Adipocyte (in vitro differentiated cells): Measurements from ENCODE around the gene SLC7A4.

Experiments
- DNase-seq: peaks from one replicate; pipeline ENCODE4 v3.0.0-alpha.2; 2015; ENCODE audit warnings: low read depth
- H3K27me3 ChIP-seq: replicated peaks from 2 replicates; pipeline ENCODE4 v1.7.0; 2013; ENCODE audit warnings: mild to moderate bottlenecking, low read length, moderate library complexity; ENCODE audit not compliant: control insufficient read depth, insufficient read depth
- H3K36me3 ChIP-seq: 2 replicates; pipeline ENCODE4 v1.7.0; 2013; ENCODE audit warnings: low read length, mild to moderate bottlenecking, moderate library complexity; ENCODE audit not compliant: control insufficient read depth, insufficient read depth, severe bottlenecking
- H3K4me1 ChIP-seq: 2 replicates; pipeline ENCODE4 v1.7.0; 2013; ENCODE audit warnings: mild to moderate bottlenecking, low read length, moderate library complexity; ENCODE audit not compliant: control insufficient read depth, insufficient read depth
- H3K4me3 ChIP-seq: 2 replicates; pipeline ENCODE4 v1.7.0; 2013; ENCODE audit warnings: mild to moderate bottlenecking, low read length, moderate library complexity
- H3K9ac ChIP-seq: 2 replicates; pipeline ENCODE4 v1.7.0; 2013; ENCODE audit warnings: mild to moderate bottlenecking, low read length, moderate library complexity
- H3K9me3 ChIP-seq: 2 replicates; pipeline ENCODE4 v1.7.0; 2013; ENCODE audit warnings: mild to moderate bottlenecking, low read length, moderate library complexity; ENCODE audit not compliant: control insufficient read depth

The SLC7A4 gene

DNA sequence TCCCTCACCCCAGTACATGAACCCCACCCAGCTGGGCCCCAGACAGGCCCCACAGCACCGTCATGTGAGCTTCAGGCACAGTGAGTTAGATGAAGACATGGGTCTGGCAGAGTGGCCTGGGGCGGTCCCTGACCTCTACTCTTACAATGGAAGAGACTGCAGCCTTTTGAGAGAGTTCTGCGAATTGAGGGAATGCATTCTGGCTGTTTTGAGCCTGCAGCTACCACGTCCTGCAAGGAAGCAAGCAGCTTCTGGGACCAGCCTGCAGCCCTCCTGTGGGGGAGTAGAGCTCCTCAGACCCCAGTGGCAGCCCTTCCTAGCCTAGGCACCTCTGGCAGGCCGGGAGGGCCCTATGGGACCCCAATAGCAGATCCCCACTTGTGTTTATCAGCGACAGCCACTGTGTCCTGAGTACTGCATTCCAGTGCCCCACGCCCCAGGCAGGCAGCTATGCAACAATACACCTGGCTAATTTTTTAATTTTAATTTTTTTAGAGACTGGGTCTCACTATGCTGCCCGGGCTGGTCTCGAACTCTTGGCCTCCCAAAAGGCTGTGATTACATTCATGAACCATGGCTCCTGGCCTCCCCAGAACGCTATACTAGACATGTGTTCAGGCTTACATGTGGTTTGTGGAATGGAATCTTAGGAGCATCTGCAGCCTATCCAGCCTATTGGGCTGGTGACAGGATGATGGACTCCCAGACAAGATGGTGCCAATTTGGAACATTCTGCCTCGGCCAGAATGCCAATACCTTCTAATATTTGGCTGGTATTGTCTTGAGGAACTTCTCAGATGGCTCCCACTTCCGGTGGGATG is 717 bp upstream of the SLC7A4 start:
- no peak overlapping the region for H3K9ac ChIP-seq
- H3K4me3 ChIP-seq, result peak overlapping the region; percentile 26
- H3K27me3 ChIP-seq, result peaks cover 30% of the 10 kb centered on the region
- no peak for DNase-seq
- no peaks in the 10 kb centered on the region for H3K9me3 ChIP-seq
- no peaks in the 10 kb centered on the region for H3K36me3 ChIP-seq
- H3K4me1 ChIP-seq, result peaks cover 37% of the 10 kb centered on the region

DNA sequence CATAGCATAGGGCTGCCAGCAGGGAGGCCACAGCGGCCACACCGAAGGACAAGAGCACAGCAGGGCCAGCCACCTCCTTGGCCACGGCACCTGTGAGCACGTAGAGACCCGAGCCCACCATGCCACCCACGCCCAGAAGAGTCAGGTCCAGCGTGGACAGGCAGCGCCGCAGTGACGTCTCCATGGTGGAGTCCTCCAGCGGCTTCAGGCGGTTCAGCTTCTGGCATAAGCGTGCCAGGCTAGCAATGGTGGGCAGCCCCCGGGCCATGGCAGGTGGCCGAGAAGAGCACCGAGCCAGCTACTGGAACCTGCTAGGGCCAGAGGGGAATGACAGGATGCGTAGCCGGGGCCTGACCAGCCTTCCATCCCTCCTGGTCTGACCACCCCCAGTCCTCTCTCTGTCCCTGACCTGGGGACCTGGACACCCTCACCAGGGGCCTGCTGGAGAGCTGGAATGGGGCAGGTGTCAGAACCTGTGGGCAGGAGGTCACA is 770 bp downstream of the SLC7A4 start:
- peaks cover 29% of the 10 kb centered on the region for H3K4me1 ChIP-seq
- no peak overlapping the region for H3K4me3 ChIP-seq
- H3K9ac ChIP-seq, result no peak overlapping the region
- H3K36me3 ChIP-seq, result no peaks in the 10 kb centered on the region
- no peak for DNase-seq
- no peaks in the 10 kb centered on the region for H3K9me3 ChIP-seq
- H3K27me3 ChIP-seq, result peaks cover 38% of the 10 kb centered on the region

- no peak overlapping the region for H3K4me3 ChIP-seq
- no peak overlapping the region for H3K9ac ChIP-seq
- no peaks in the 10 kb centered on the region for H3K36me3 ChIP-seq
- DNase-seq, result no peak
- H3K9me3 ChIP-seq, result no peaks in the 10 kb centered on the region
- peaks cover 29% of the 10 kb centered on the region for H3K4me1 ChIP-seq
- H3K27me3 ChIP-seq, result peaks cover 43% of the 10 kb centered on the region
Measured at GRCh38 chr22:21030621-21031544, 1.5 kb downstream of the SLC7A4 start.

GRCh38 chr22:21030032-21030431 is 2.3 kb downstream of the SLC7A4 start:
- no peak for DNase-seq
- H3K27me3 ChIP-seq, result peaks cover 47% of the 10 kb centered on the region
- no peak overlapping the region for H3K9ac ChIP-seq
- no peaks in the 10 kb centered on the region for H3K9me3 ChIP-seq
- no peak overlapping the region for H3K4me3 ChIP-seq
- peaks cover 23% of the 10 kb centered on the region for H3K4me1 ChIP-seq
- H3K36me3 ChIP-seq, result no peaks in the 10 kb centered on the region

- Histone ChIP-seq H3K4me1 (peaks cover 20% of the 10 kb centered on the region), H3K9me3 (no peaks in the 10 kb centered on the region), H3K9ac (no peak overlapping the region), H3K36me3 (no peaks in the 10 kb centered on the region), H3K27me3 (peaks cover 47% of the 10 kb centered on the region), H3K4me3 (no peak overlapping the region)
- DNase-seq, result no peak
Measured at GRCh38 chr22:21029486-21030025, 2.8 kb downstream of the SLC7A4 start.

DNA sequence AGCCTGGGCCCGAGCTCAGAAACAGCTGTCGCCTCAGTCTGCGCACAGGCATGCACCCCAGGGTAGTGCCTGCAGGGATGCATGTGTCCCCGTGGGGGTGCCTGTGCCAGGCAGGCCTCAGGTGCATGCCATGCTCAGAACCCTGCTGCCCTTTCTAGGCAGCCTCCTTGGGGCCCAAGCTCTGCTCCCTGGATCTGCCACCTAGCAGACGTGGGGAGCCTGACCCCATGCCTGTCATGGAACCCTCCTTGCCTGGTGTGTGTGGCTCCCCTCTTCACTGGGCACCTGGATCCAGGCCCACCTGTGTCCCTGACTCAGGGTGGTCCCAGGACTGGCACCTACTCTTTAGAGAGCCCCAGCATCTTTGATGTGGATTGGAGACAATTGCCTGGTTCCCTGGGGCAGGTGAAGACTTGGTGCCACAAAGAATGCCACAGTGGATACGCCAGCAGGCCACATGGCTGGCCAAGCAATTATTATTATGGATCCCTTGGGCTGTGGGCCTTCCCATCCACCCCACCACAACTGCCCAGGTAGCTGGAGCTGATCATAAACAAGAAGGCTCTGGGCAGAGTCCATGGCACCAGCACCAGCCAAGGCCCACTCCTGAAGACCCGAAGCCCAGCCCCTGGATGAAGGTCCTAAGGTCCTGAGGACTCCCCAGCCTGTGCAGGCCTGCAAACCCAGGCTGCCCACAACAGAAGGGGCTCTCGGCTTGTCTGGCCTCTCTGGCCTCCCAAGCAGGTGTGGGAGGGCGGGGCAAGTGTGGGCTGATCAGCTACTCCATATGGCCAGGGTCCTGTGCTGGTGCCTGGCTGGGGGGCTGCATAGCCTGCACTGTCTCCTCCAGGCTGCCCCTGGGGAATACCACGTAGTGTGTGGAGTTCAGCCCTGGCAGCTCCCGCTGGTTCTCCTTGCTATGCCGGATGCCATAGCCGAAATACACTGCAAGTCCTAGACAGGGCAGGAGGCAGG is 3.8 kb downstream of the SLC7A4 start:
- Histone ChIP-seq H3K36me3 (no peaks in the 10 kb centered on the region), H3K4me1 (peaks cover 15% of the 10 kb centered on the region), H3K9me3 (no peaks in the 10 kb centered on the region), H3K9ac (no peak overlapping the region), H3K27me3 (peaks cover 47% of the 10 kb centered on the region), H3K4me3 (no peak overlapping the region)
- no peak for DNase-seq

DNA sequence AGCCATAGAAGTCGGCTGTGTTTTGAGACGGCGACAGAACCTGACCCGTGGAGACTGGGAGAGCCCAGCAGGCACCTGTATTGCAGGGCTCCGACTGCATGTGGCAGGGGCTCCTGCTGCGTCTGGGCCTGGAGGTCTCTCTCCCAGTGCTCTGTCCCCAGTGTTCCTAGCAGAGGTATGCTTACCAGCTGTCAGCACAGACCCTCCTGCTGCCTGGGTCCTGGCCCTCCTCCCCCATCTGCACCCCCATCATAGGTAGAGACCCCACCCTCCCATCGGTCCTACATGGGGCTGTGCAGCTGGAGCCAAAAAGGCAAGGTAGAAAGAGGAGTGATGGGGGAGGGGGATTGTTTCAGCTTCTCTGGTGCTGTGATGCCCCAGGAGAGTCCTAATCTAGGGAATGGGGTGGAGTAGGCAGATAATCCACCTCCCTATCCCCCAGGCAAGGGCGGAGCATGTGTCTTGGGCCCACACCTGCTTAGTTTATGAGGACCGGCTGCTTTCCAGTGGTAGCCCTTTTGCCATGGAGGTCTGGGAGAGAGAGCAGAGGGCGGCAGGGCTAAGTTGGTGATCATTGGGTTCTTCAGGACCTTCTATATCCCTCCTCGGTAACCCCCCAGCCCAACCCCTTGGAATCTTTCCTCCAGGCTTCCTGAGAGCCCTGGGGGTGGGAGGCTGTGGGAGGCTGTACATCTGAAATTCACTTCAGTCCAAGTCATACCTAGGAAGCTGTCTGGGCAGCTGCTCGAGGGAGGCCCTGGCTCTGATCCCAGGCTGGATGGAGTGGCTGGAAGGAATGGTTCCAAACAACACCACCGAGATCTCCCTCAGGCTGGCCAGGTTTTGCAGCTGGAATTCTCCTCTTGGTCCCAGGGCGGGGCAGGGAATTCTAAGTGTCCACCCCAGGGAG is 5.3 kb downstream of the SLC7A4 start:
- H3K9ac ChIP-seq, result no peak overlapping the region
- DNase-seq, result peak; percentile 66
- peaks cover 51% of the 10 kb centered on the region for H3K27me3 ChIP-seq
- no peaks in the 10 kb centered on the region for H3K9me3 ChIP-seq
- no peaks in the 10 kb centered on the region for H3K36me3 ChIP-seq
- H3K4me1 ChIP-seq, result peaks cover 2% of the 10 kb centered on the region
- H3K4me3 ChIP-seq, result no peak overlapping the region

DNA sequence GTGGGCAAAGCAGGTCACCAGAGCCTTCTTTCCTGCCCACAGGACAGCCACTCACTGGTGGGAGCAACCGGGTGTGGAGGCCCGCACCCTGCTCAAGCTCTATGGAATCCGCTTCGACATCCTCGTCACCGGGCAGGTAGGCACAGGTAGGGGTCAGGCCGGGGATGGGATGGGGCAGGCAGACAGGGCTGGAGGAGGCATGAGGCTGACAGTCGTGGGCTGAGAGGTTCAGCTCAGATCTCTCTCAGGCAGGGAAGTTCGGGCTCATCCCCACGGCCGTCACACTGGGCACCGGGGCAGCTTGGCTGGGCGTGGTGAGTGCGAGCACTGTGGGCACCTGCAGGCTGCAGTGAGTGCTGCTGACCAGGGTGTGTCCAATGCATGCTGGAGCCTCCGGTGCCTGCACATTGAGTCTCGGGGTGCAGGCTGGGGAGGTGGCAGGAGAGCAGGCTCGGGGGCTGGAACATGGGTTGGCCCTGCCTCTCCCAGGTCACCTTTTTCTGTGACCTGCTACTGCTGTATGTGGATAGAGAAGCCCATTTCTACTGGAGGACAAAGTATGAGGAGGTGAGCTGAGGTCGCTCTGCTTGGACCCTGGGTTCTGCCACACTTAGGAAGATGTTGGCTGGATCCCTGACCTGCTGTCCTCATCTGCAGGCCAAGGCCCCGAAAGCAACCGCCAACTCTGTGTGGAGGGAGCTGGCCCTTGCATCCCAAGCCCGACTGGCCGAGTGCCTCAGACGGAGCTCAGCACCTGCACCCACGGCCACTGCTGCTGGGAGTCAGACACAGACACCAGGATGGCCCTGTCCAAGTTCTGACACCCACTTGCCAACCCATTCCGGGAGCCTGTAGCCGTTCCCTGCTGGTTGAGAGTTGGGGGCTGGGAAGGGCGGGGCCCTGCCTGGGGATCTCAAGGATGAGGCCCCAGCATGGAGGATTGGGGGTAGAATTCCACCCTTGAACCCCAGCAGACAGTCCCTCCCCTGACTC is 6.3 kb downstream of the SLC7A4 start:
- Histone ChIP-seq H3K9ac (no peak overlapping the region), H3K4me1 (no peaks in the 10 kb centered on the region), H3K27me3 (peaks cover 47% of the 10 kb centered on the region), H3K4me3 (no peak overlapping the region), H3K9me3 (no peaks in the 10 kb centered on the region), H3K36me3 (no peaks in the 10 kb centered on the region)
- DNase-seq, result no peak

GRCh38 chr22:21025266-21025665 is 7.1 kb downstream of the SLC7A4 start:
- Histone ChIP-seq H3K9me3 (no peaks in the 10 kb centered on the region), H3K36me3 (no peaks in the 10 kb centered on the region)
- no peak for DNase-seq

More at GRCh38 chr22:21025266-21025665, 7.1 kb downstream of the SLC7A4 start:
- Histone ChIP-seq H3K27me3 (peaks cover 40% of the 10 kb centered on the region), H3K9ac (no peak overlapping the region), H3K4me3 (no peak overlapping the region), H3K4me1 (no peaks in the 10 kb centered on the region)
